Measurements from ENCODE around the gene SERPINB10. TPM values are rescaled to one million over a fixed set of nuclear protein-coding genes. Genes with fewer than 3 reads are reported as not detected.

Gene SERPINB10
- total and polyA plus RNA-seq, 9 of the 15 experiments (the other 6 are each of a cell fraction or from before 2014, with no cell fraction given): not detected

DNA sequence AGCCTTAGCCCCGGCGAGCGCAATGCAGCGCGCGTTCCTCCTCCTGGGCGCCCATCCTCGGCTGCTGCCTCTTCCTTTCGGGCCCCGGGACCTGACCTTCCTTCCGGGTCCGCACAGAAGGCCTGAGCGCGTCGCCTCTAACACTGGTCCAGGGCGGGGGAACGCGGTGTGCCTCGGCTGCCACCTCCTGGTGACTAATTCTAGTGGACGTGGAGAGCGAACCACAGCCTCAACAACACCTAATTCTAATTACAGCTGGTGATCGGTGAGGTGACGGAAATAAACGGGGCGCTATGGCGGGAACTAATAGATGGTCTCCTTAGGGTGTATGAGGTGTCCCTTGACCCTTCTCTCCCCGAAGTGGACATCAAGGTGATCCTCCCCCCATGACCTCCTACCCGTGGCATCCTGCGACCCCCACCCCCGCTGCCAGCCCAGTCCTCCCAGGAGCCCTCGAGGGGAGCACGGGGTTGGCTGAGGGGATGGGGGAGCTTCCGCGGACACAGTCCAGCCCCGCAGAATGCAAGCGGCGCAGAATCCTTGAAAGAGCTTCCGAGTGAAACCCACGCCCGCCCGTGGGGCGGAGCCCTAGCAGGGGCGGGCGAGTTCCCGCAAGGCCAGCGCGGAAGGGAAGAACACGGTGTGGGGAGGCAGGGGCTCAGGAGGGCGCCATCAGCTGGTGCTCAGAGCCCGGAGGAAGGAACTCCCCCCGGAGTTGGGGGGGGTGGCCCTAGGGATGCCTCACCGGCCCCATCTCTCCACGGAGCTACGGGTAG lies 28.6 kb downstream of the SERPINB10 start (continued):
- TF ChIP-seq RAD21 (CRISPR knock-in tag; conservative IDR thresholded peaks at IDR 0.05 in 1 of 2, IDR thresholded peaks at IDR 0.05 in 1 of 2) (peak; percentile 38 to 39), SMAD4 (CRISPR knock-in tag; conservative IDR thresholded peaks at IDR 0.05) (no peak), TAF15 (IDR thresholded peaks at IDR 0.05; ENCODE audit: low read depth, low read length) (no peak), MXI1 (IDR thresholded peaks at IDR 0.05; ENCODE audit: low read depth, low read length) (no peak), FOXM1 (IDR thresholded peaks at IDR 0.05; ENCODE audit: low read depth) (no peak), FOXM1 (CRISPR knock-in tag; IDR thresholded peaks at IDR 0.05; ENCODE audit: low read depth) (no peak), MYNN (IDR thresholded peaks at IDR 0.05) (no peak), MYNN (CRISPR knock-in tag; IDR thresholded peaks at IDR 0.05) (no peak)

DNA sequence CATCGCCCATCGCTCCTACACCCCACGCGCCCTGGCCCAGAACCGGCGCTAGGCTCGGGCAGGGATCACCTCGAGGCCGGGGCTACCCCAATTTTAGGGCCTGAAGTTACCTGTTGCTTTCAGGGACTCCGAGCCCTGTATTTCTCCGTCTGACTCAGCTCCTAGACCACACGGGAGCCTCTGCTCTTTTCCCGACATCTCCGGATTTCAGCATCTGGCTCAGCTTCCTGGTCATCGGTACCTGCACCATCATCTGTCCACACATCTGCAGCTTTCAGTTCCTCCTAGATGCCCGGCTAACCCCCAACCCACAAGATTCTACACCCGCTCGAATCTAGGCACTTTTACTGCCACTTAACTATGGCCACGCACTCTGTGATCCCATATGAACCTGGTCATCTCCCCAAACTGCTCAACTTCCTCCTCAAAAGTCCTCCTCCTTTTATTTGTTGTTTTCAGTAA lies 29.2 kb downstream of the SERPINB10 start:
- no peaks in the 10 kb centered on the region for H3K27me3 ChIP-seq (ENCODE audit: control insufficient read depth in 2 of 2, insufficient read depth in 2 of 2, low read length in 2 of 2)
- BruUV-seq (replicated peaks): no TSS peak
- no peak overlapping the region for H3K4me2 ChIP-seq (ENCODE audit: insufficient read depth, low read length)
- POLR2A ChIA-PET: no interaction called here
- H3K27ac ChIP-seq (ENCODE audit: extremely low read depth, low read depth, low read length): no peak overlapping the region
- H2AFZ ChIP-seq (ENCODE audit: low read depth, low read length): no peak overlapping the region
- H3K79me2 ChIP-seq (ENCODE audit: control insufficient read depth, insufficient read depth, low read length): no peaks in the 10 kb centered on the region
- in situ Hi-C loops (cut with MboI) (no loop called here), intact Hi-C loops (cut with micrococcal nuclease) (loop anchor here (2.0 to 5.0 kb wide), 2 partner anchors 42 to 420 kb away; no protein-coding TSS in a partner anchor)
- FAIRE-seq (no peak), DNase-seq (ENCODE audit: extremely low read depth in 1 of 4, low spot score in 3 of 4) (no peak), ATAC-seq (no peak)
- no peak overlapping the region for H3K4me3 ChIP-seq
- no peaks in the 10 kb centered on the region for H3K9me3 ChIP-seq (replicated peaks; ENCODE audit: control insufficient read depth, insufficient read depth, low read depth, low read length)
- no peaks in the 10 kb centered on the region for H3K36me3 ChIP-seq (ENCODE audit: control insufficient read depth, insufficient read depth, low read length)
- 0% methylated on average over 10 of the region's 19 CpGs for WGBS (ENCODE audit: insufficient coverage, low coverage, missing lambda C conversion rate)
- peaks cover 0 to 6% of the 10 kb centered on the region in 2 experiments; a peak in 2 of 5 replicates for H3K4me1 ChIP-seq (replicated peaks in 1 of 2; ENCODE audit: control insufficient read depth in 2 of 2, insufficient read depth in 2 of 2, low read length in 2 of 2)
- no peak overlapping the region for H3K9ac ChIP-seq (ENCODE audit: insufficient read depth in 1 of 2, low read depth in 2 of 2, low read length in 2 of 2)
- CTCF ChIA-PET (ENCODE audit: low intra/inter-chr PET ratio): interaction anchor here (0.5 kb wide), 1 partner anchor 419 kb away, joined by 3 read pairs; no protein-coding TSS in a partner anchor
- no peaks in the 10 kb centered on the region for H3K9me1 ChIP-seq (ENCODE audit: control insufficient read depth, insufficient read depth, low read length)
- no peaks in the 10 kb centered on the region for H4K20me1 ChIP-seq (replicated peaks; ENCODE audit: control insufficient read depth, insufficient read depth, low read length)
- no peak for TF ChIP-seq TCFL5 (CRISPR knock-in tag; conservative IDR thresholded peaks at IDR 0.05)
- TF ChIP-seq BRCA1 (IDR thresholded peaks at IDR 0.05): no peak
- no peak for TF ChIP-seq BRCA1 (CRISPR knock-in tag; IDR thresholded peaks at IDR 0.05)
- TF ChIP-seq MTA3 (IDR thresholded peaks at IDR 0.05; ENCODE audit: borderline replicate concordance): no peak
- TF ChIP-seq, protein P1, sequence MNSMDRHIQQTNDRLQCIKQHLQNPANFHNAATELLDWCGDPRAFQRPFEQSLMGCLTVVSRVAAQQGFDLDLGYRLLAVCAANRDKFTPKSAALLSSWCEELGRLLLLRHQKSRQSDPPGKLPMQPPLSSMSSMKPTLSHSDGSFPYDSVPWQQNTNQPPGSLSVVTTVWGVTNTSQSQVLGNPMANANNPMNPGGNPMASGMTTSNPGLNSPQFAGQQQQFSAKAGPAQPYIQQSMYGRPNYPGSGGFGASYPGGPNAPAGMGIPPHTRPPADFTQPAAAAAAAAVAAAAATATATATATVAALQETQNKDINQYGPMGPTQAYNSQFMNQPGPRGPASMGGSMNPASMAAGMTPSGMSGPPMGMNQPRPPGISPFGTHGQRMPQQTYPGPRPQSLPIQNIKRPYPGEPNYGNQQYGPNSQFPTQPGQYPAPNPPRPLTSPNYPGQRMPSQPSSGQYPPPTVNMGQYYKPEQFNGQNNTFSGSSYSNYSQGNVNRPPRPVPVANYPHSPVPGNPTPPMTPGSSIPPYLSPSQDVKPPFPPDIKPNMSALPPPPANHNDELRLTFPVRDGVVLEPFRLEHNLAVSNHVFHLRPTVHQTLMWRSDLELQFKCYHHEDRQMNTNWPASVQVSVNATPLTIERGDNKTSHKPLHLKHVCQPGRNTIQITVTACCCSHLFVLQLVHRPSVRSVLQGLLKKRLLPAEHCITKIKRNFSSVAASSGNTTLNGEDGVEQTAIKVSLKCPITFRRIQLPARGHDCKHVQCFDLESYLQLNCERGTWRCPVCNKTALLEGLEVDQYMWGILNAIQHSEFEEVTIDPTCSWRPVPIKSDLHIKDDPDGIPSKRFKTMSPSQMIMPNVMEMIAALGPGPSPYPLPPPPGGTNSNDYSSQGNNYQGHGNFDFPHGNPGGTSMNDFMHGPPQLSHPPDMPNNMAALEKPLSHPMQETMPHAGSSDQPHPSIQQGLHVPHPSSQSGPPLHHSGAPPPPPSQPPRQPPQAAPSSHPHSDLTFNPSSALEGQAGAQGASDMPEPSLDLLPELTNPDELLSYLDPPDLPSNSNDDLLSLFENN (IDR thresholded peaks at IDR 0.05; ENCODE audit: low read depth in 2 of 2, low read length in 2 of 2): no peak
- TF ChIP-seq NFIX (CRISPR knock-in tag; IDR thresholded peaks at IDR 0.05; ENCODE audit: low read depth): no peak
